Measurements from ENCODE around the gene DNAJB1.

DNAJB1 gene

GRCh38 chr19:14519245-14519859, 1.2 kb upstream of the DNAJB1 start:
- TF ChIP-seq CTCF (IDR thresholded peaks at IDR 0.05), result no peak

- TF ChIP-seq CTCF (IDR thresholded peaks at IDR 0.05), result no peak
Measured at GRCh38 chr19:14517446-14517839, 754 bp downstream of the DNAJB1 start.

GRCh38 chr19:14516746-14517438, 1.3 kb downstream of the DNAJB1 start:
- no peak for TF ChIP-seq CTCF (IDR thresholded peaks at IDR 0.05)

- TF ChIP-seq CTCF (IDR thresholded peaks at IDR 0.05), result no peak
Measured at GRCh38 chr19:14516048-14516534, 2.1 kb downstream of the DNAJB1 start.

- no peak for TF ChIP-seq CTCF (IDR thresholded peaks at IDR 0.05)
Measured at GRCh38 chr19:14515501-14516047, 2.6 kb downstream of the DNAJB1 start.

- TF ChIP-seq CTCF (IDR thresholded peaks at IDR 0.05), result no peak
Measured at GRCh38 chr19:14514215-14514863, 3.9 kb downstream of the DNAJB1 start.

GRCh38 chr19:14512406-14512961, 5.7 kb downstream of the DNAJB1 start:
- no peak for TF ChIP-seq CTCF (IDR thresholded peaks at IDR 0.05)
